ENCODE measurements around the gene TTF1. TPM values are rescaled to one million over a fixed set of nuclear protein-coding genes. Genes with fewer than 3 reads are reported as not detected.

TTF1 gene
- total RNA-seq, 1 donor from 2014 or later, result 28.6 TPM

- Histone ChIP-seq H3K9ac (no peak overlapping the region), H2AFZ (replicated peaks) (no peak overlapping the region), H3K4me1 (peaks cover 9% of the 10 kb centered on the region), H3K4me2 (no peak overlapping the region), H3K9me3 (ENCODE audit: low read depth) (no peaks in the 10 kb centered on the region), H3K79me2 (ENCODE audit: low read depth) (peaks cover 41% of the 10 kb centered on the region), H3K27me3 (no peaks in the 10 kb centered on the region), H3K27ac (no peak overlapping the region), H3F3A (ENCODE audit: low read depth) (no peaks in the 10 kb centered on the region), H3K36me3 (peaks cover 4% of the 10 kb centered on the region), H4K20me1 (ENCODE audit: low read depth) (peaks cover 30% of the 10 kb centered on the region), H3K4me3 (no peak overlapping the region)
- no peak overlapping the region for H3K27ac Mint-ChIP-seq
- H3K27me3 Mint-ChIP-seq (ENCODE audit: insufficient read depth, low read depth), result no peaks in the 10 kb centered on the region
- TF ChIP-seq EZH2 (IDR thresholded peaks at IDR 0.05) (no peak), EZH2phosphoT487 (IDR thresholded peaks at IDR 0.05) (no peak)
- TF ChIP-seq, protein P1, sequence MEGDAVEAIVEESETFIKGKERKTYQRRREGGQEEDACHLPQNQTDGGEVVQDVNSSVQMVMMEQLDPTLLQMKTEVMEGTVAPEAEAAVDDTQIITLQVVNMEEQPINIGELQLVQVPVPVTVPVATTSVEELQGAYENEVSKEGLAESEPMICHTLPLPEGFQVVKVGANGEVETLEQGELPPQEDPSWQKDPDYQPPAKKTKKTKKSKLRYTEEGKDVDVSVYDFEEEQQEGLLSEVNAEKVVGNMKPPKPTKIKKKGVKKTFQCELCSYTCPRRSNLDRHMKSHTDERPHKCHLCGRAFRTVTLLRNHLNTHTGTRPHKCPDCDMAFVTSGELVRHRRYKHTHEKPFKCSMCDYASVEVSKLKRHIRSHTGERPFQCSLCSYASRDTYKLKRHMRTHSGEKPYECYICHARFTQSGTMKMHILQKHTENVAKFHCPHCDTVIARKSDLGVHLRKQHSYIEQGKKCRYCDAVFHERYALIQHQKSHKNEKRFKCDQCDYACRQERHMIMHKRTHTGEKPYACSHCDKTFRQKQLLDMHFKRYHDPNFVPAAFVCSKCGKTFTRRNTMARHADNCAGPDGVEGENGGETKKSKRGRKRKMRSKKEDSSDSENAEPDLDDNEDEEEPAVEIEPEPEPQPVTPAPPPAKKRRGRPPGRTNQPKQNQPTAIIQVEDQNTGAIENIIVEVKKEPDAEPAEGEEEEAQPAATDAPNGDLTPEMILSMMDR (IDR thresholded peaks at IDR 0.05), result no peak
- peaks cover 32% of the 10 kb centered on the region for H3K36me3 Mint-ChIP-seq
- no peak for DNase-seq (ENCODE audit: low spot score)
- peaks cover 21% of the 10 kb centered on the region for H3K4me1 Mint-ChIP-seq
- H3K4me3 Mint-ChIP-seq, result no peak overlapping the region
- no peaks in the 10 kb centered on the region for H3K9me3 Mint-ChIP-seq
Measured at GRCh38 chr9:132350861-132351315, 55.8 kb downstream of the TTF1 start.

GRCh38 chr9:132348676-132349075 lies 58.0 kb downstream of the TTF1 start:
- H3K4me2 ChIP-seq, result no peak overlapping the region
- peaks cover 31% of the 10 kb centered on the region for H3K79me2 ChIP-seq (ENCODE audit: low read depth)
- H2AFZ ChIP-seq (replicated peaks), result no peak overlapping the region
- no peaks in the 10 kb centered on the region for H3F3A ChIP-seq (ENCODE audit: low read depth)
- H3K9me3 ChIP-seq (ENCODE audit: low read depth), result no peaks in the 10 kb centered on the region
- H3K4me3 ChIP-seq, result no peak overlapping the region
- H3K4me1 Mint-ChIP-seq, result peaks cover 15% of the 10 kb centered on the region
- peaks cover 5% of the 10 kb centered on the region for H3K4me1 ChIP-seq
- H3K36me3 Mint-ChIP-seq, result peaks cover 36% of the 10 kb centered on the region
- no peak for TF ChIP-seq EZH2phosphoT487 (IDR thresholded peaks at IDR 0.05)
- TF ChIP-seq, protein P1 (IDR thresholded peaks at IDR 0.05), result no peak
- TF ChIP-seq EZH2 (IDR thresholded peaks at IDR 0.05), result no peak
- H3K9ac ChIP-seq, result no peak overlapping the region
- H3K27me3 ChIP-seq, result no peaks in the 10 kb centered on the region
- DNase-seq (ENCODE audit: low spot score), result no peak
- H3K4me3 Mint-ChIP-seq, result no peak overlapping the region
- H3K27ac ChIP-seq, result no peak overlapping the region
- H3K27ac Mint-ChIP-seq, result no peak overlapping the region
- peaks cover 24% of the 10 kb centered on the region for H4K20me1 ChIP-seq (ENCODE audit: low read depth)
- H3K27me3 Mint-ChIP-seq (ENCODE audit: insufficient read depth, low read depth), result no peaks in the 10 kb centered on the region
- peaks cover 9% of the 10 kb centered on the region for H3K36me3 ChIP-seq
- H3K9me3 Mint-ChIP-seq, result no peaks in the 10 kb centered on the region

DNA sequence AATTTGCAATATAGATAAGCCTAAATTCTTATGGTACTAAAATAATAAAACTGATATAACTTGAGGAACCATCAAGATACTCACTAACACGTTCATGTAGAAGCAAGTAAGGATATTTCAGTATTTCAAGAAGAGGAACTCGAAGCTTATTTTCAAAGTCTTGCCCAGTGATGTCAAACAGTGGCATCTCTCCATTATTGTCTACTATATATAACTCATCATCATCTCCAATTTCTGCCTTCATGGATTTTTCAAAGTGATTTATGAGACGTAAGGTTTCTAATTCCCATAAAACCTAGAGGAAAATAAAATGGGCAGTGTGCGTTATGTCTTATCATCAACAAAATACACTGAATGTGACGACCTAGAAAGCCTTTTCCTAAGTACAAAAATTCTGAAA lies 60.5 kb downstream of the TTF1 start:
- no peak overlapping the region for H3K27ac Mint-ChIP-seq
- H3K36me3 Mint-ChIP-seq, result peaks cover 39% of the 10 kb centered on the region

More for the DNA sequence above, 60.5 kb downstream of the TTF1 start:
- Mint-ChIP-seq H3K4me1 (no peaks in the 10 kb centered on the region), H3K4me3 (no peak overlapping the region), H3K27me3 (ENCODE audit: insufficient read depth, low read depth) (no peaks in the 10 kb centered on the region), H3K9me3 (no peaks in the 10 kb centered on the region)
- peaks cover 9% of the 10 kb centered on the region for H3K79me2 ChIP-seq (ENCODE audit: low read depth)
- no peaks in the 10 kb centered on the region for H3F3A ChIP-seq (ENCODE audit: low read depth)
- no peak for DNase-seq (ENCODE audit: low spot score)
- H3K9ac ChIP-seq, result no peak overlapping the region
- H3K4me2 ChIP-seq, result no peak overlapping the region
- H3K4me3 ChIP-seq, result no peak overlapping the region
- no peak overlapping the region for H3K27ac ChIP-seq
- H3K4me1 ChIP-seq, result no peaks in the 10 kb centered on the region
- no peaks in the 10 kb centered on the region for H3K27me3 ChIP-seq
- H2AFZ ChIP-seq (replicated peaks), result no peak overlapping the region
- H3K9me3 ChIP-seq (ENCODE audit: low read depth), result no peaks in the 10 kb centered on the region
- H3K36me3 ChIP-seq, result peaks cover 15% of the 10 kb centered on the region
- TF ChIP-seq EZH2phosphoT487 (IDR thresholded peaks at IDR 0.05) (no peak), EZH2 (IDR thresholded peaks at IDR 0.05) (no peak)
- TF ChIP-seq, protein P1 (IDR thresholded peaks at IDR 0.05), result no peak
- H4K20me1 ChIP-seq (ENCODE audit: low read depth), result peaks cover 5% of the 10 kb centered on the region

Measured in neural progenitor cell (in vitro differentiated cells).